ENCODE data around the gene IFIT3. TPM values are rescaled to one million over a fixed set of nuclear protein-coding genes. Genes with fewer than 3 reads are reported as not detected.

Gene IFIT3
- total RNA-seq, 1 experiment from 2014 or later = 1.5 TPM

DNA sequence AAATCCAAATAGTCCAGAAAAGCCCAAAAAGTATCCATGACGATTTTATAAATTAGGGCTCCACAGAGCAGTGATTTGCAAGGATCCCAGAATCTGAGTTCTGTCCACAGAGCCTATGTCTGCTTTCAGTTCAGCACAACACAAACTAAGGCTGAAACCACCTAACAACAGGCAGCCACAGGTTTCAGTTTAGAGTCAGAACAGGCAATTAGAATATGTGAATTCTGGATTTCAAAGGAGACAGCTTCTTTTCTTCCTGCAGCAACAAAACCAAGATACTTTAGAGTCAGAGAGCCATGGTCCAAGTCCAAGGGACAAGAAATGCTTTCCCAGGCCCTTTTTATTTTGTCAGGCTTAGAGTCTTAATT is 23.6 kb downstream of the IFIT3 start:
- no peaks in the 10 kb centered on the region; the same call in 1 of the 2 replicates for H3K36me3 ChIP-seq (ENCODE audit: control insufficient read depth, insufficient read depth, low read length)
- no peaks in the 10 kb centered on the region for H3K27me3 ChIP-seq (replicated peaks; ENCODE audit: control insufficient read depth, insufficient read depth, low read length)
- no peaks in the 10 kb centered on the region for H3K27me3 Mint-ChIP-seq (ENCODE audit: insufficient read depth, unreplicated experiment)
- H3K36me3 Mint-ChIP-seq (ENCODE audit: insufficient read depth, unreplicated experiment) = peaks cover 18% of the 10 kb centered on the region
- POLR2A ChIA-PET = interaction anchor here (0.6 to 1.3 kb wide), 5 partner anchors 11 to 350 kb away, joined by 3 to 9 read pairs (median 4); partner anchors contain the start of genes IFIT2 and KIF20B
- TF ChIP-seq, protein P1, sequence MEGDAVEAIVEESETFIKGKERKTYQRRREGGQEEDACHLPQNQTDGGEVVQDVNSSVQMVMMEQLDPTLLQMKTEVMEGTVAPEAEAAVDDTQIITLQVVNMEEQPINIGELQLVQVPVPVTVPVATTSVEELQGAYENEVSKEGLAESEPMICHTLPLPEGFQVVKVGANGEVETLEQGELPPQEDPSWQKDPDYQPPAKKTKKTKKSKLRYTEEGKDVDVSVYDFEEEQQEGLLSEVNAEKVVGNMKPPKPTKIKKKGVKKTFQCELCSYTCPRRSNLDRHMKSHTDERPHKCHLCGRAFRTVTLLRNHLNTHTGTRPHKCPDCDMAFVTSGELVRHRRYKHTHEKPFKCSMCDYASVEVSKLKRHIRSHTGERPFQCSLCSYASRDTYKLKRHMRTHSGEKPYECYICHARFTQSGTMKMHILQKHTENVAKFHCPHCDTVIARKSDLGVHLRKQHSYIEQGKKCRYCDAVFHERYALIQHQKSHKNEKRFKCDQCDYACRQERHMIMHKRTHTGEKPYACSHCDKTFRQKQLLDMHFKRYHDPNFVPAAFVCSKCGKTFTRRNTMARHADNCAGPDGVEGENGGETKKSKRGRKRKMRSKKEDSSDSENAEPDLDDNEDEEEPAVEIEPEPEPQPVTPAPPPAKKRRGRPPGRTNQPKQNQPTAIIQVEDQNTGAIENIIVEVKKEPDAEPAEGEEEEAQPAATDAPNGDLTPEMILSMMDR (IDR thresholded peaks at IDR 0.05; ENCODE audit: insufficient read depth in 1 of 2, low read depth in 1 of 2, low read length in 1 of 2, severe bottlenecking in 1 of 2, unreplicated experiment in 1 of 2) = no peak
- peak overlapping the region; percentile 93 for H3K27ac Mint-ChIP-seq (ENCODE audit: unreplicated experiment)
- CTCF ChIA-PET = interaction anchor here (0.9 to 1.5 kb wide), 2 partner anchors 16 to 17 kb away, joined by 3 read pairs; no protein-coding TSS in a partner anchor
- H3K4me3 Mint-ChIP-seq (ENCODE audit: unreplicated experiment) = peak overlapping the region; percentile 63
- H3K4me1 ChIP-seq = peaks cover 60% of the 10 kb centered on the region
- peaks cover 41% of the 10 kb centered on the region for H3K4me1 Mint-ChIP-seq (ENCODE audit: low read depth, unreplicated experiment)
- no peak for DNase-seq
- BruUV-seq (replicated peaks) = TSS peak; percentile 94
- intact Hi-C loops (cut with micrococcal nuclease; ENCODE audit: unreplicated experiment) = loop anchor here (5.0 kb wide), 2 partner anchors 351 to 1581 kb away; partner anchors contain the start of gene KIF20B
- H3K9me3 ChIP-seq = no peaks in the 10 kb centered on the region
- peaks cover 9% of the 10 kb centered on the region for H3K9me3 Mint-ChIP-seq (ENCODE audit: unreplicated experiment)
- no peak overlapping the region for H3K4me3 ChIP-seq (ENCODE audit: low read depth, low read length)

DNA sequence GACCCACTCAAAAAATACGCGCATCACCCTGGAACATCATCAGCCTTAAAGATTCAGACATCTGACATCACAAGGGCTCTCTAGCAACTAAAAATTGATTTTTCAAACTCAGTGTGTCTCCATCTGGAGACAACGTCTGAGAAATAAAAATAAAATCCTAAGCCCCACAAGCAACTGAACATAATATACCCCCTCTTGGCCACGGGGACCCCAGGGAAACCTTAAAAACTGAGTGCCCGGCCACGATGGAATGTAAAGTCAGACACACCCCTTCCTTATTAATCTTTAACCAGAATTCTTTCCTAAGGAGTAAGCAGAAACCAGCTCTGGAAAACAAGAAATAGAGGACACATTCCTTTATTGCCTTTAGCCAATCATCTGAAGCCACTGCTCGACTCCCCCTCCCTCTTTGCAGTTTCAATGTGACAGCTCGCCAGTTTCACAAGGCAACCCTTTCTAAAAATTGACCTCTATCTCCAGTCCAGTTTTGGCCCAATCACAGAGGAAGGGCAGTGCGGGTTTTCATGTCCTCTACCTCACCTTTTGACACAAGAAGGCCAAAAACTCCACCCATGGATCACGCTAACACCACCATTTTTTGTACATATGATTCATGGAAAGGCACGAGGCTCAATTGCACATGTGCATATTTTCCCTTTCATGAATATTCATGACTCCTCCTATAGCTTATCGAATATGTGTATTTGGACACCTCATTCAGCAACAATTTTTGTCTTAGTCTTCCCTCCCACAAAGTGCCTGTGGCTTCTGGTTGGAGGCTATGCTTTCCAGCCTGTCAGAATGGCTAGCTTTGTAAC is 24.2 kb downstream of the IFIT3 start:
- Histone ChIP-seq H3K9me3 (no peaks in the 10 kb centered on the region), H3K27me3 (replicated peaks; ENCODE audit: control insufficient read depth, insufficient read depth, low read length) (no peaks in the 10 kb centered on the region), H3K4me1 (peaks cover 55% of the 10 kb centered on the region), H3K36me3 (ENCODE audit: control insufficient read depth, insufficient read depth, low read length) (no peaks in the 10 kb centered on the region; the same call in 1 of the 2 replicates), H3K4me3 (ENCODE audit: low read depth, low read length) (no peak overlapping the region)
- Mint-ChIP-seq H3K36me3 (ENCODE audit: insufficient read depth, unreplicated experiment) (peaks cover 18% of the 10 kb centered on the region), H3K4me3 (ENCODE audit: unreplicated experiment) (peak overlapping the region; percentile 63), H3K27me3 (ENCODE audit: insufficient read depth, unreplicated experiment) (no peaks in the 10 kb centered on the region), H3K27ac (ENCODE audit: unreplicated experiment) (peak overlapping the region; percentile 93), H3K9me3 (ENCODE audit: unreplicated experiment) (peaks cover 9% of the 10 kb centered on the region), H3K4me1 (ENCODE audit: low read depth, unreplicated experiment) (peaks cover 37% of the 10 kb centered on the region)
- BruUV-seq (replicated peaks) = no TSS peak
- POLR2A ChIA-PET = interaction anchor here (0.6 to 1.3 kb wide), 7 partner anchors 10 to 349 kb away, joined by 3 to 9 read pairs (median 4); partner anchors contain the start of genes IFIT2, KIF20B and LIPA
- TF ChIP-seq, protein P1 (IDR thresholded peaks at IDR 0.05; ENCODE audit: insufficient read depth in 1 of 2, low read depth in 1 of 2, low read length in 1 of 2, severe bottlenecking in 1 of 2, unreplicated experiment in 1 of 2) = no peak
- intact Hi-C loops (cut with micrococcal nuclease; ENCODE audit: unreplicated experiment) = loop anchor here (1.0 to 5.0 kb wide), 7 partner anchors 20 to 1580 kb away; partner anchors contain the start of genes IFIT2, KIF20B and PANK1
- CTCF ChIA-PET = interaction anchor here (0.7 to 1.5 kb wide), 4 partner anchors 15 to 50 kb away, joined by 3 to 6 read pairs (median 3); partner anchors contain the start of gene IFIT2
- DNase-seq = peak; percentile 92 to 96

DNA sequence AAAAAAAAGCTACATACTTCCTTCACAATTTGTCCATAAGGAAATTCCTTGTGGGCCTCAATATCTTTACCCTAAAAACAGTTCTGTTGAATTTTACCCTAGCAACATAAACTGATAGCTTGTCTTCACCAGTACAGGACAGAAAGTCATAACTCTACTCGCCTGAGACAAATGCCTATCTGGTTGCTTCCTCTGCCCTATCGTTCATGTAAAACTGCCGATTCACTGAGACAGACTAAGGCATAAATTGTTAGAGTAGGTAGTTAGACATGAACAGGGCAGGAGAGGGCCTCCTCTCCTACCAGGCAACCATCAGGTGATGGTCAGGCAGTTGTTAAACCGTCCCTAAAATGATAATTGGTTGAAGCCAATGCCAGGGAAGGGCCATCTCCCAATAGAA is 25.0 kb downstream of the IFIT3 start:
- intact Hi-C loops (cut with micrococcal nuclease; ENCODE audit: unreplicated experiment) = loop anchor here (1.0 to 5.0 kb wide), 7 partner anchors 21 to 1579 kb away; partner anchors contain the start of genes IFIT2, KIF20B and PANK1

More for the DNA sequence above, 25.0 kb downstream of the IFIT3 start:
- TSS peak; percentile 90 for BruUV-seq (replicated peaks)
- peaks cover 9% of the 10 kb centered on the region for H3K9me3 Mint-ChIP-seq (ENCODE audit: unreplicated experiment)
- Histone ChIP-seq H3K4me3 (ENCODE audit: low read depth, low read length) (no peak overlapping the region), H3K4me1 (peaks cover 50% of the 10 kb centered on the region), H3K27me3 (replicated peaks; ENCODE audit: control insufficient read depth, insufficient read depth, low read length) (no peaks in the 10 kb centered on the region), H3K36me3 (ENCODE audit: control insufficient read depth, insufficient read depth, low read length) (no peaks in the 10 kb centered on the region; the same call in 1 of the 2 replicates), H3K9me3 (no peaks in the 10 kb centered on the region)
- peak overlapping the region; percentile 93 for H3K27ac Mint-ChIP-seq (ENCODE audit: unreplicated experiment)
- TF ChIP-seq, protein P1 (IDR thresholded peaks at IDR 0.05; ENCODE audit: insufficient read depth in 1 of 2, low read depth in 1 of 2, low read length in 1 of 2, severe bottlenecking in 1 of 2, unreplicated experiment in 1 of 2) = no peak
- no peak for DNase-seq
- CTCF ChIA-PET = interaction anchor here (0.6 to 1.3 kb wide), 2 partner anchors 51 to 257 kb away, joined by 3 read pairs; partner anchors contain the start of gene IFIT2
- H3K4me1 Mint-ChIP-seq (ENCODE audit: low read depth, unreplicated experiment) = peaks cover 37% of the 10 kb centered on the region
- no peaks in the 10 kb centered on the region for H3K27me3 Mint-ChIP-seq (ENCODE audit: insufficient read depth, unreplicated experiment)
- peak overlapping the region; percentile 63 for H3K4me3 Mint-ChIP-seq (ENCODE audit: unreplicated experiment)
- POLR2A ChIA-PET = interaction anchor here (1.0 to 1.3 kb wide), 4 partner anchors 51 to 291 kb away, joined by 3 to 8 read pairs (median 4); partner anchors contain the start of genes IFIT2 and LIPA
- H3K36me3 Mint-ChIP-seq (ENCODE audit: insufficient read depth, unreplicated experiment) = peaks cover 18% of the 10 kb centered on the region
